Adrenal gland (tissue), 12 donors: ENCODE measurements around the gene PHYH. TPM values are rescaled to one million over a fixed set of nuclear protein-coding genes. Genes with fewer than 3 reads are reported as not detected.

Source experiments
- DNase-seq, 7 donors: peaks; one replicate each; pipeline ENCODE4 v3.0.0-alpha.2; 2019 to 2020
- H3K27ac ChIP-seq, 5 donors: fragments of 200-600 bp; sonication (generic) in 4 of 5; 1 replicate in 3 of 5; 2 replicates in 2 of 5; pipeline versions ENCODE4 v1.5.1 to v1.8.0; 2016 to 2020; ENCODE audit warnings: mild to moderate bottlenecking in 1 of 5
- H3K27me3 ChIP-seq: fragments of 200-600 bp; 2 replicates; pipeline ENCODE4 v1.8.0; 2021
- H3K36me3 ChIP-seq, 2 donors: fragments of 200-600 bp; replicated peaks in 1 of 2; 1 replicate in 1 of 2; 2 replicates in 1 of 2; pipeline versions ENCODE4 v1.5.1 to v1.8.0; 2018 to 2022
- H3K4me1 ChIP-seq, 2 donors: fragments of 200-600 bp; replicated peaks in 1 of 2; 1 replicate in 1 of 2; 2 replicates in 1 of 2; pipeline versions ENCODE4 v1.5.1 to v1.8.0; 2018 to 2021
- H3K4me3 ChIP-seq, 4 donors: fragments of 200-600 bp; sonication (generic) in 3 of 4; one replicate each; pipeline ENCODE4 v1.5.1; 2016 to 2018
- H3K9me3 ChIP-seq, 3 donors: fragments of 200-600 bp; sonication (generic) in 1 of 3; replicated peaks in 1 of 3; 1 replicate in 2 of 3; 2 replicates in 1 of 3; pipeline versions ENCODE4 v1.5.1 to v1.8.0; 2016 to 2021
- CTCF ChIP-seq, 6 experiments: fragments of 450-650 bp in 4 of 6; fragments of 200-600 bp in 2 of 6; sonication (generic) in 1 of 6; IDR thresholded peaks; 1 replicate in 5 of 6; 2 replicates in 1 of 6; pipeline versions ENCODE4 v1.5.1 to v1.8.0; 2016 to 2021; ENCODE audit warnings: antibody characterized with exemption in 6 of 6, mild to moderate bottlenecking in 2 of 6, moderate library complexity in 1 of 6
- POLR2A ChIP-seq, 2 donors: fragments of 450-650 bp; IDR thresholded peaks; one replicate each; pipeline ENCODE4 v1.6.1; 2017; ENCODE audit warnings: antibody characterized with exemption in 2 of 2, mild to moderate bottlenecking in 2 of 2, moderate library complexity in 1 of 2
- WGBS, 4 donors: extraction: QIAGEN DNeasy Blood & Tissue Kit in 2 of 4; methylation state at CpG; one replicate each; pipeline versions ENCODE4 v1.1.5 to v1.1.7; 2013 to 2017; 5-methylcytosine and 5-hydroxymethylcytosine counted together
- intact Hi-C, 2 donors: fragments of 100-400 bp; cut with DNase I; formaldehyde crosslinking; loops; one replicate each; pipeline versions ENCODE4 v1.14.1 to v1.15.0; 2022 to 2023
- polyA plus RNA-seq, 3 donors: library from polyadenylated mRNA; stranded (reverse); fragments of 200-250 nt in 2 of 3; fragments of 350-450 nt in 1 of 3; fragmentation: Illumina TruSeq in 1 of 3; extraction: RNeasy Lipid Tissue Mini Kit (QIAGEN cat#74804) in 1 of 3; gene quantifications; one replicate each; pipeline ENCODE4 v1.2.3, GENCODE V29; 2013 to 2014
- total RNA-seq, 9 donors: library from RNA; depleted of rRNA in 4 of 9; stranded (reverse); fragments of >200 nt in 4 of 9; fragments of 120-200 nt in 1 of 9; fragmentation: NEBNext Ultra II Directional in 1 of 9; extraction: Animal tissue kit (Norgen Biotek cat#: 25700) in 1 of 9; gene quantifications; one replicate each; pipeline versions ENCODE4 v1.1.0 to v1.2.4, GENCODE V29; 2013 to 2023
- donor health status: healthy with polysubstance abuse.
- donor health status: Bipolar disorder and iron deficiency.
- donor health status: DM: yes; HTN: yes; CAD: no.
- donor health status: DM: no; HTN: no; CAD: no.
- donor health status: DM: no; HTN: no; CAD: no.
- donor health status: DM: yes; HTN: yes; CAD: no.

The PHYH gene
- total and polyA plus RNA-seq, 12 donors: 44.2 to 140 (median 71.6) TPM

DNA sequence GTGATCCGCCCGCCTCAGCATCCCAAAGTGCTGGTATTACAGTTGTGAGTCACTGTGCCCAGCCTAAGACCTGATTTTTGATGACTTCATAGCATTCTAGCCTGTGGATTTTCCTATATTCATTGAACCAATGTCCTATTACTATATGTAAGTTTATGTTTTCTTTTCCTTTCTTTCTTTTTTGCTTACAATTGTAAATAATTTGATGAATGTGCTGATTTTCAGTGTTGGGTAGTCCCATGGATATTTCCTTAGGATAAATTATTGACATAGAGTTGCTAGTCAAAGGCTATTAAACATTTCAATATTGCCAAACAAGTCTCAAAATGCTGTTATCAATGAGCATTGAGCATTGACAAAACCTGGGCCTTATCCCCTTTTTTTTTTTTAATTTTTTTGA lies 9.9 kb upstream of the PHYH start:
- H3K9me3 ChIP-seq: no peaks in the 10 kb centered on the region
- no peaks in the 10 kb centered on the region for H3K27me3 ChIP-seq
- H3K4me3 ChIP-seq: no peak overlapping the region
- TF ChIP-seq POLR2A (IDR thresholded peaks at IDR 0.05) (no peak), CTCF (IDR thresholded peaks at IDR 0.05) (no peak)
- H3K4me1 ChIP-seq: no peaks in the 10 kb centered on the region
- H3K36me3 ChIP-seq: no peaks in the 10 kb centered on the region
- DNase-seq: no peak
- no peak overlapping the region for H3K27ac ChIP-seq
- 91 to 97% (median 94%) methylated on average over 2 of the region's 2 CpGs for WGBS, 4 donors
- intact Hi-C loops: loop anchor here (10.0 kb wide), 1 partner anchor 105 kb away; no protein-coding TSS in a partner anchor

DNA sequence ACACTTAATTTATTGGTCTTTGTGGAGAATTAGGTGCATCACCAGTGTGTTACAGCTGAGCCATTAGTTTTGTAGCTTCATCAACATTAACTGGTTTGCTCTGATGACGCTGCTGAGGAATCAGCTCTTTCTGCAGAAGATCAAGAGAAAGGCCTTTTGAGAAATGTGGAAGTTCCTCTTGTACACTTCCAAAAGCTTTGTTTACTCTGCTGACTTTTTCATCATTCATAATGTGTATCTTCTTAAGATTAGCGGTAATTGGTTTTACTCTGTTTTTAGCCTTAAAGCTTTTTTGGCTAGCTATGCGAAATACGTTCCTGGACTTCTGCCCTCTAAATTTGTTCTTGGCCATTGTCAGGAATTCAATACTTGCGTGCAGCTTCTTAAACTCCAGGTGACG lies 8.2 kb upstream of the PHYH start:
- WGBS, 4 donors: 71 to 80% (median 77%) methylated on average over 6 of the region's 6 CpGs
- no peaks in the 10 kb centered on the region for H3K27me3 ChIP-seq
- intact Hi-C loops: loop anchor here (10.0 kb wide), 1 partner anchor 103 kb away; no protein-coding TSS in a partner anchor

GRCh38 chr10:13306103-13306502 lies 6.2 kb upstream of the PHYH start:
- no peak for DNase-seq
- Histone ChIP-seq H3K27me3 (no peaks in the 10 kb centered on the region), H3K4me1 (peaks cover 6 to 12% of the 10 kb centered on the region in 2 donors), H3K27ac (no peak overlapping the region), H3K4me3 (no peak overlapping the region), H3K9me3 (no peaks in the 10 kb centered on the region), H3K36me3 (no peaks in the 10 kb centered on the region)
- 88 to 91% (median 90%) methylated on average over 6 of the region's 6 CpGs for whole genome bisulfite sequencing, 4 donors
- intact Hi-C loops: loop anchor here (10.0 kb wide), 1 partner anchor 101 kb away; no protein-coding TSS in a partner anchor
- TF ChIP-seq CTCF (IDR thresholded peaks at IDR 0.05): no peak
- no peak for TF ChIP-seq POLR2A (IDR thresholded peaks at IDR 0.05)

More for the DNA sequence above, 8.2 kb upstream of the PHYH start:
- Histone ChIP-seq H3K4me1 (no peaks in the 10 kb centered on the region), H3K9me3 (no peaks in the 10 kb centered on the region), H3K4me3 (no peak overlapping the region), H3K27ac (no peak overlapping the region), H3K36me3 (no peaks in the 10 kb centered on the region)
- no peak for DNase-seq
- TF ChIP-seq POLR2A (IDR thresholded peaks at IDR 0.05) (no peak), CTCF (IDR thresholded peaks at IDR 0.05) (no peak)

DNA sequence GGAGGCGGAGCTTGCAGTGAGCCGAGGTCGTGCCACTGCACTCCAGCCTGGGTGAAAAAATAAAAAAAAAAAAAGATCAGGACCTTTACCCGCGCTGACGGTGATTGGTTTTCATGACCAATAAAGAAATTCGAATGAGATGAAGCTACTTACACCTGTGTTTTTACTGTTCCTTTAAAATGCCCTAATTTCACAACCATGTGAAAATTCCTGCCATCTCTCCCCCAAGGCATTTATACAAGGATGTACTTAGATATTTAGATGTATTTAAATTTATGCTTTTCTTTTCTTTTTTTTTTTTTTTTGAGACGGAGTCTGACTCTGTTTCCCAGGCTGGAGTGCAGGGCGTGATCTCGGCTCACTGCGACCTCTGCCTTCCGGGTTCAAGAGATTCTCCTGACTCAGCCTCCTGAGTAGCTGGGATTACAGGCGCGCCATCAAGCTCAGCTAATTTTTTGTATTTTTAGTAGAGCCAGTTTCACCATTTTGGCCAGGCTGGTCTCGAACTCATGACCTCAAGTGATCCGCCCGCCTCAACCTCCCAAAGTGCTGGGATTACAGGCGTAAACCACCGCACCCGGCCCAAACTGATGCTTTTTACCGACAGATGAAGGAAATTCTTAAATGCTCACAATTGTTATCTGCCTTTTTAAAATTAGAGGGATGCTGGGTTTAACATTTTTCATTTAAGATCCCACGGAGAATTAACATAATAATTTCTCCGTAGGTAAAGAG lies 3.1 kb upstream of the PHYH start:
- 77 to 83% (median 79%) methylated on average over 23 of the region's 23 CpGs for WGBS, 4 donors
- H3K9me3 ChIP-seq: no peaks in the 10 kb centered on the region
- H3K27me3 ChIP-seq: no peaks in the 10 kb centered on the region
- DNase-seq: no peak
- peak overlapping the region in 1 of 5 donors; percentile 99 for H3K27ac ChIP-seq
- peak overlapping the region in 1 of 4 donors; percentile 63 for H3K4me3 ChIP-seq
- intact Hi-C loops: loop anchor here (5.0 to 10.0 kb wide), 2 partner anchors 98 to 136 kb away; no protein-coding TSS in a partner anchor
- H3K4me1 ChIP-seq: peaks cover 10 to 18% of the 10 kb centered on the region in 2 donors
- TF ChIP-seq CTCF (IDR thresholded peaks at IDR 0.05) (no peak), POLR2A (IDR thresholded peaks at IDR 0.05) (no peak)
- H3K36me3 ChIP-seq: no peaks in the 10 kb centered on the region
